IPS DF 6.9 (cell line): ENCODE data around the gene TMEM184C.

Source experiments
- DNase-seq: peaks from one replicate; pipeline ENCODE4 v3.0.0-alpha.2; 2013; ENCODE audit warnings: low read depth, low spot score
- H3K27ac ChIP-seq: one replicate; pipeline ENCODE4 v1.5.1; 2013; ENCODE audit warnings: low read length, control low read depth
- H3K27me3 ChIP-seq: 2 replicates; pipeline ENCODE4 v1.6.1; 2013; ENCODE audit warnings: mild to moderate bottlenecking, low read length; ENCODE audit not compliant: control insufficient read depth, insufficient read depth
- H3K36me3 ChIP-seq: 2 replicates; pipeline ENCODE4 v1.6.1; 2013; ENCODE audit warnings: low read length; ENCODE audit not compliant: control insufficient read depth, insufficient read depth
- H3K4me1 ChIP-seq: 2 replicates; pipeline ENCODE4 v1.6.1; 2013; ENCODE audit warnings: low read length; ENCODE audit not compliant: control insufficient read depth, insufficient read depth
- H3K4me3 ChIP-seq: 2 replicates; pipeline ENCODE4 v1.5.1; 2013; ENCODE audit warnings: mild to moderate bottlenecking, low read length
- H3K9me3 ChIP-seq: 2 replicates; pipeline ENCODE4 v1.6.1; 2013; ENCODE audit warnings: low read length, inconsistent platforms; ENCODE audit not compliant: control insufficient read depth, insufficient read depth
- WGBS: extraction: QIAGEN DNeasy Blood & Tissue Kit; methylation state at CpG from one replicate; pipeline ENCODE4 v1.1.7; 2013; ENCODE audit warnings: mixed read lengths, missing lambda C conversion rate; ENCODE audit not compliant: insufficient read length, insufficient coverage; 5-methylcytosine and 5-hydroxymethylcytosine counted together

The TMEM184C gene

DNA sequence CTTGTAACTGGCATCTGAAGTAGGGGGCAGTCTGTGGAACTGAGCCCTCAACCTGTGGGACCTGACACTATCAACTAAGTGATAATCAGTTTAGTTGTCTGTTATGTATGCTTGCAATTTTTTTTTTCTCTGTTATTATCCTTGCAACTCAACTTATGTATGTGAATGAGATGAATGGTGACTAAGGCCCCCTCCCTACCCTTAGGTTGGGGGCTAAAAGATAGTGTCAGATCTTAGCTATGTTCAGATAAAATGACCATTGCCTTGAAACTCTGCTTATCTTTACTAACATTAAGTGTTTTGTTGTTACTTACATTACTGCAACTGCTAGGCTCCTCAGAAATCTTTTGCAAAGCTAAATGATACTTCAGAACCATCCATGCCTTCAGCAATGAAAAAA, 31.5 kb downstream of the TMEM184C start:
- Histone ChIP-seq H3K4me1 (no peaks in the 10 kb centered on the region), H3K4me3 (no peak overlapping the region), H3K36me3 (no peaks in the 10 kb centered on the region), H3K27me3 (no peaks in the 10 kb centered on the region), H3K9me3 (no peaks in the 10 kb centered on the region), H3K27ac (no peak overlapping the region)
- DNase-seq = no peak

DNA sequence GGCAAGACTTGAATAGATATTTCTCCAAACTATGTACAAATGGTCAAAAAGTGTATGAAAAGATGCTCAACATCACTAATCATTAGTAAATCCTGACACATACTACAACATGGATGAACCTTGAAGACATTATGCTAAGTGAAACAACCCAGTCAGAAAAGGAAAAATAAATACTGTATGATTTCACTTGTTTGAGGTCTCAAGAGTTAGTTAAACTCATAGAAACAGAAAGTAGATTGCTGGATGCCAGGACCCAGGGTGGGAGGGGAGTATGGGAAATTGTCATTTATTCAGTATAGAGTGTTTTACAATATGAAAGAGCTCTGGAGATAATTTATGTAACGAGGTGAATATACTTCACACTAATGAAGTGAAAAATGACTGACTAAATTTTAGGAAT, 34.4 kb downstream of the TMEM184C start:
- Histone ChIP-seq H3K9me3 (no peaks in the 10 kb centered on the region), H3K27me3 (no peaks in the 10 kb centered on the region), H3K27ac (no peak overlapping the region), H3K4me3 (no peak overlapping the region), H3K4me1 (peaks cover 3% of the 10 kb centered on the region), H3K36me3 (no peaks in the 10 kb centered on the region; the same call in 1 of the 2 replicates)
- 100% methylated on average over 1 of the region's 1 CpG for WGBS
- DNase-seq = no peak

DNA sequence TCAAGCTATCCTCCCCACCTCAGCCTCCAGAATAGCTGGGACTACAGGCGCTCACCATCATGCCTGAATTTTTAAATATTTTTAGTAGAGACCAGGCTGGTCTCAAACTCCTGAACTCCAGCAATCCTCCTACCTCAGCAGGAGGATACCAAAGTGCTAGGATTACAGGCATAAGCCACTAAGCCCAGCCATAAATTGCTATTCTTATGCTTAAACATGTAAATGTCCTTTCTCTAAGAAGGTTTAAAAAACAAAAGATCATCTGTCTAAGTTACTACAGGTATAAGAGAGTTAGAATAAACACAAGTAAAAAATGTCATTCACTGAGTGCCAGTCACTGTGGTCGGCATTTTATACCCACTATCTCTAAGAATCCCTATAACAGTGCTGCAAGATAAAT, 38.4 kb downstream of the TMEM184C start:
- H3K9me3 ChIP-seq = no peaks in the 10 kb centered on the region
- WGBS = no CpG with 5 or more reads among the region's 2 CpGs
- H3K4me1 ChIP-seq = peaks cover 3% of the 10 kb centered on the region
- no peak overlapping the region for H3K27ac ChIP-seq
- H3K36me3 ChIP-seq = no peaks in the 10 kb centered on the region; the same call in 1 of the 2 replicates
- DNase-seq = no peak
- no peaks in the 10 kb centered on the region for H3K27me3 ChIP-seq
- no peak overlapping the region for H3K4me3 ChIP-seq

DNA sequence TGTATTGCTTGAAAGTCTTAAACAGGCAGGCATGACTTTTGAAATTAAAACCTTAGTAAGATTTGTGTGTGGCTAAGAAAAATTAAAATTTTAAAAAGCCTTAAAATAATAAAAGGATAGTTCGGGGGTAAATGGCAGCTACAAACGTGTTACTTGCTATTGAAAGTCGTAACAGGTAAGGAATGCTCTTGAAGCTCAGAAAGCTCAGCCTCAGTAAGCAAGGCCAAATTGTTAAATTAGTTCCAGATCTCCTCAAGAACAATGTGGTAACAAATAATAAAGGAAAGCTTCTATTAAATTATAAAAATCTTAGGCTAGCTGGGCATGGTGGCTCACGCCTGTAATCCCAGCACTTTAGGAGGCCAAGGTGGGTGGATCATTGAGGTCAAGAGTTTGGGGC, 41.3 kb downstream of the TMEM184C start:
- no peak overlapping the region for H3K27ac ChIP-seq
- no peaks in the 10 kb centered on the region for H3K9me3 ChIP-seq
- H3K4me1 ChIP-seq = peaks cover 3% of the 10 kb centered on the region
- no peaks in the 10 kb centered on the region; the same call in 1 of the 2 replicates for H3K36me3 ChIP-seq
- H3K4me3 ChIP-seq = no peak overlapping the region
- H3K27me3 ChIP-seq = no peaks in the 10 kb centered on the region
- DNase-seq = no peak
- 100% methylated on average over 3 of the region's 4 CpGs for WGBS

DNA sequence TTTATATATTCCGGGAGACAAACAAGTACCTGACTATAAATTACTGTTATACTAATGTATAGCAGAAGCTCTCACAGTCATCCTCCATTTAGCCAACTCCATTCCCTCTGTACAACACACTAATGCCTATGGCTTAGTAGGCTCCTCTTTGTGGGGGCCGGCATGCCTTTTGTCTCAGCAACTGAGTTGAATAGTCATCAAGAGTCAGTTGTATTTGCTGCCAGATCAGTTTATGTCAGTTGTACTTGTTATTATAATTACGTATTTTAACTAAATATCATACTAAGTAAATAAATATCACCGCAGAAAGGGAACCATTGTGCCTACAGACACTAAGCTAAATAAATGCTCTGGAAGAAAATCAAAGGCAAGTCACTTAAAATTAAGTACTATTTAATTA, 56.9 kb downstream of the TMEM184C start:
- no peak for DNase-seq
- Histone ChIP-seq H3K9me3 (no peaks in the 10 kb centered on the region), H3K36me3 (no peaks in the 10 kb centered on the region), H3K27me3 (no peaks in the 10 kb centered on the region), H3K4me1 (no peaks in the 10 kb centered on the region), H3K4me3 (no peak overlapping the region), H3K27ac (no peak overlapping the region)
- WGBS = no CpG with 5 or more reads among the region's 4 CpGs

DNA sequence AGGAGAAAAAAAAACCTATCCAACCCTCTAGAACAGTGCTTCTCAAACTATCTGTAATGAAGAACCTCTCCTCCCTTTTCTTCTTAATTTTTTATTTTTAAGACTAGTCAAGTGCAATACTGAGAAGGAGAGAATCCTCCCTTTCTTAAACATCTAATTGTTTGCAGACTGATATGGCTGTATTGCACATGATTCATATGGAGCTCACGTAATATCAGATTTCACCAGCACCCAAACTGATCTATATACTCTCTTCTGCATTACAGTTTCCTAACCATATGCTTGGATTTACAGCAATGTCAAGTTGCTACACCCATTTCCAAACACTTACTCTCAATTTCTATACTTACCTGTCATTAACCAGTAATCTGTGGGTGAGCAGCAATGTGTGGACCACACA, 57.3 kb downstream of the TMEM184C start:
- Histone ChIP-seq H3K27me3 (no peaks in the 10 kb centered on the region), H3K4me1 (no peaks in the 10 kb centered on the region), H3K4me3 (no peak overlapping the region), H3K27ac (no peak overlapping the region), H3K36me3 (no peaks in the 10 kb centered on the region), H3K9me3 (no peaks in the 10 kb centered on the region)
- no peak for DNase-seq
- no CpG with 5 or more reads among the region's 1 CpG for WGBS

DNA sequence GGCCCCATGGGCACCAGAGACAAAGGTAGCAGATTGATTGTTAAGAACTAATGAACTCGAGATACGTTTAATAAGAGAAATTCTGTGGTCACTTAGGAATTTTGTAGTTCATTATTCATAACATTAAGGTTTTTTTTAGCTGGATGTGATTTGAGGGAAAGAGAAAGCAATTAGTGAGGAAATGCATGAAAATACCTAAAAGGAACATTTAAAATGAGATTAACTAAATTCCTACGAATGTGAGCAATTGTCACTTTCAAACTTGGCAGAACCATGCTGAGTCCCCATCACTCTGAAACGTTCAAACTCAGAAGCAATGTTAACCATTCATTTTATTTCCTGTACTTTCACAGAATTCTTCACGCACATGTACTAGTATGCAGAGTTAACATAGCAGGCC, 60.9 kb downstream of the TMEM184C start:
- Histone ChIP-seq H3K27ac (no peak overlapping the region), H3K27me3 (no peaks in the 10 kb centered on the region), H3K36me3 (no peaks in the 10 kb centered on the region), H3K4me1 (no peaks in the 10 kb centered on the region), H3K4me3 (no peak overlapping the region), H3K9me3 (no peaks in the 10 kb centered on the region)
- no peak for DNase-seq
- WGBS = no CpG with 5 or more reads among the region's 5 CpGs

DNA sequence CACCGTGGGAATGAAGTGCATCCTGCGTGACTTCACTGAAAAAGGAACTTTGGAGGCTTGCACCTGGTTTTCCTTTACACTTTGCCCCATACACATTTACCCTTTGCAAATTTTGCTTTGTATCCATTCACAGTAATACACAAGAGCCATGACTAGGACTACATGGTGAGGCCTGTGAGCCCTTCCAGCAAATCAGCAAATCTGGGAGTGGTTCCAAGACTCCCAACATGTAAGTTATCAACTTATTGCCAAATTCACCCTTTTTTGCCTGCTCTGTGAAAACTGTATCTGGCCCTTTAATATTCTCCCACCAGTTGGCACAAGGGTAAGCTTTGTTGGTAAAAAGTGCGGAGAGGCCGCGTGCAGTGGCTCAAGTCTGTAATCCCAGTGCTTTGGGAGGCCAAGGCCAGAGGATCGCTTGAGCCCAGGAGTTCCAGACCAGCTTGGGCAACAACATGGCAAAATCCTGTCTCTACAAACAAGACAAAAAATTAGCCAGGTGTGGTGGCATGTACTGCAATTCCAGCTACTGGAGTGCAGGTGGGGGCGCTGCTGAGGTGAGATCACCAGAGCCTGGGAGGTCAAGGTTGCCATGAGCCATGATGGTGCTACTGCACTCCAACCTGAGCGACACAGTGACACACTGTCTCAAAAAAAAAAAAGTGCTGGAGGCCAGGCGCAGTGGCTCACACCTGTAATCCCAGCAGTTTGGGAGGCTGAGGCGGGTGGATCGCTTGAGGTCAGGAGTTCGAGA, 61.8 kb downstream of the TMEM184C start:
- Histone ChIP-seq H3K4me3 (no peak overlapping the region), H3K36me3 (no peaks in the 10 kb centered on the region), H3K27ac (no peak overlapping the region), H3K27me3 (no peaks in the 10 kb centered on the region), H3K4me1 (no peaks in the 10 kb centered on the region), H3K9me3 (no peaks in the 10 kb centered on the region)
- DNase-seq = peak; percentile 39
- WGBS = no CpG with 5 or more reads among the region's 12 CpGs

DNA sequence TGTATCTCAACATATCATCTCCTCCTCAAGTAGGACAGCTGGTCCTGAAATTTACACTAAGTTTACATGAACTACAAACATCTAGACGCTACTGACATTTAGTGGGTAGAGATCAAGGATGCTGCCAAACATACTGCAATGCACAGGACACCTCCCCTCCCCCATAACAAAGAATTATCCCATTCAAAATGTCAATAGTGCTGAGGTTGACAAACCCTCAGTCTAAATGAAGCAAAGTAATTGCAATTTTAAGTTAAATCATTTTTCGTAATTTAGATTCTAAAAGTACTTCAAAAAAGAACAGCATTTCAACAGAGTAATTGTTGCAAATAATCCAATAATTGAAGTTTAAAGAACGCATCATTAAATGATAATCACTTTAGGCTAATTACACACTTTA, 65.6 kb downstream of the TMEM184C start:
- no peak overlapping the region for H3K4me3 ChIP-seq
- no peaks in the 10 kb centered on the region for H3K9me3 ChIP-seq
- no peaks in the 10 kb centered on the region for H3K36me3 ChIP-seq
- H3K27me3 ChIP-seq = no peaks in the 10 kb centered on the region
- no peak overlapping the region for H3K27ac ChIP-seq
- no peak for DNase-seq
- no peaks in the 10 kb centered on the region for H3K4me1 ChIP-seq
- no CpG with 5 or more reads among the region's 3 CpGs for WGBS

DNA sequence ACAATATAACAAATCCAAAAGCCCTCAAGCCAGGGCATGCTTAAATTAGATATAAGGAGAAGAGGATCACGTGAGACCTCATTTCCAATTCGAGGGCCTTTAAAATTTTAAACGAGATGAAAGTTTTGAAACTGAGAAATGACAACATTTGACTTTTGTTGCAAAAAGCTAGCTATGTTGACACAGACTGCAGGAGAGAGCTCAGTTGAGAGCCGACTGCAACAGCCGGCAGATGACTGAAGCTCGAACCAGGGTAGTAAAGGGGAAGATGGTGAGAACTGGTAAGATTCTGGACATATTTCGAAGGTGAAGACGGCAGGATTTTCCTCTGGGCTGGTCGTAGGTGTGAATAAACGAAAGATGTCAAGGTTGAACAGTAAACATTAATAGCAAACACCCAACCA, 66.0 kb downstream of the TMEM184C start:
- no CpG with 5 or more reads among the region's 10 CpGs for WGBS
- no peak overlapping the region for H3K27ac ChIP-seq
- no peaks in the 10 kb centered on the region for H3K36me3 ChIP-seq
- DNase-seq = no peak
- no peaks in the 10 kb centered on the region for H3K9me3 ChIP-seq
- peak overlapping the region; percentile 73; the same call in 1 of the 2 replicates for H3K4me3 ChIP-seq
- H3K27me3 ChIP-seq = no peaks in the 10 kb centered on the region
- H3K4me1 ChIP-seq = no peaks in the 10 kb centered on the region
